GM12878 (cell line): Measurements from ENCODE around the gene ZIC1. TPM values are rescaled to one million over a fixed set of nuclear protein-coding genes. Genes with fewer than 3 reads are reported as not detected.

ENCODE experiments used
- ATAC-seq: fragments of 200-7000 bp; cut with Tn5 transposase; 3 replicates; pipeline ENCODE4 v1.9.1; 2020; ENCODE audit warnings: mild to moderate bottlenecking, moderate library complexity
- BruUV-seq: library from RNA; stranded (reverse); fragments of 400-500 nt; replicated peaks from 2 replicates; lab custom pipeline; 2021; lab: Mats Ljungman, UMichigan
- CTCF ChIA-PET: fragments of 300-600 bp; sonication (Branson Sonifier 250); formaldehyde crosslinking; extraction: SDS; loops from one replicate; lab custom pipeline; 2021; ENCODE audit warnings: inconsistent platforms; lab: Yijun Ruan, JAX
- POLR2A ChIA-PET: fragments of 350-600 bp; formaldehyde crosslinking; extraction: SDS; loops from one replicate; lab custom pipeline; 2021; ENCODE audit warnings: inconsistent platforms; lab: Charles Lee
- RAD21 ChIA-PET: fragments of 300-600 bp; sonication (Branson Sonifier 250); formaldehyde crosslinking; loops from one replicate; lab custom pipeline; 2023; ENCODE audit warnings: antibody characterized with exemption; ENCODE audit not compliant: unreplicated experiment; lab: Charles Lee
- SMC1A ChIA-PET: fragments of 300-600 bp; sonication (Branson Sonifier 250); formaldehyde crosslinking; loops from one replicate; lab custom pipeline; 2023; ENCODE audit not compliant: unreplicated experiment, uncharacterized antibody; lab: Charles Lee
- DNase-seq: peaks from one replicate; pipeline ENCODE4 v3.0.0-alpha.2; 2011; ENCODE audit warnings: low read depth, low spot score
- FAIRE-seq: peaks from 3 replicates; lab custom pipeline; 2011; peaks lifted over from hg19 to GRCh38; lab: Jason Lieb, UNC
- H2AFZ ChIP-seq: 2 replicates; pipeline ENCODE4 v1.6.0; 2011; ENCODE audit warnings: low read depth, low read length, control low read depth; ENCODE audit not compliant: control insufficient read depth
- H3K27ac ChIP-seq: 2 replicates; pipeline ENCODE4 v1.5.1; 2011; ENCODE audit warnings: control low read depth; ENCODE audit not compliant: control insufficient read depth, insufficient read depth
- H3K27me3 ChIP-seq, 2 experiments: replicated peaks in 1 of 2; 2 replicates each; pipeline versions ENCODE4 v1.6.0 to v1.6.1; 2011; ENCODE audit warnings: low read length in 1 of 2; ENCODE audit not compliant: control insufficient read depth in 2 of 2, insufficient read depth in 2 of 2
- H3K36me3 ChIP-seq, 2 experiments: 2 replicates each; pipeline ENCODE4 v1.5.1; 2011; ENCODE audit warnings: low read length in 1 of 2; ENCODE audit not compliant: control insufficient read depth in 2 of 2, insufficient read depth in 2 of 2
- H3K4me1 ChIP-seq: 2 replicates; pipeline ENCODE4 v1.6.1; 2011; ENCODE audit warnings: mild to moderate bottlenecking, low read length, moderate library complexity, mixed read lengths; ENCODE audit not compliant: control insufficient read depth, insufficient read depth
- H3K4me2 ChIP-seq: 2 replicates; pipeline ENCODE4 v1.6.0; 2011; ENCODE audit warnings: control low read depth; ENCODE audit not compliant: control insufficient read depth, insufficient read depth
- H3K4me3 ChIP-seq: fragments of 200-600 bp; sonication (generic); 2 replicates; pipeline ENCODE4 v1.5.1; 2016
- H3K79me2 ChIP-seq: 2 replicates; pipeline ENCODE4 v1.6.0; 2011; ENCODE audit warnings: low read length; ENCODE audit not compliant: control insufficient read depth, insufficient read depth
- H3K9ac ChIP-seq: 2 replicates; pipeline ENCODE4 v1.8.0; 2011; ENCODE audit warnings: low read length, control low read depth, mixed read lengths; ENCODE audit not compliant: control insufficient read depth, insufficient read depth
- H3K9me3 ChIP-seq: replicated peaks from 3 replicates; pipeline ENCODE4 v1.5.1; 2011; ENCODE audit warnings: mild to moderate bottlenecking, low read length; ENCODE audit not compliant: control insufficient read depth, insufficient read depth
- H4K20me1 ChIP-seq: 2 replicates; pipeline ENCODE4 v1.6.0; 2011; ENCODE audit not compliant: control insufficient read depth, insufficient read depth
- NFXL1 ChIP-seq: fragments of 450-650 bp; IDR thresholded peaks from 2 replicates; pipeline ENCODE4 v1.6.1; 2017; ENCODE audit warnings: antibody characterized with exemption, mild to moderate bottlenecking, borderline replicate concordance
- SMAD5 ChIP-seq: IDR thresholded peaks from 2 replicates; pipeline ENCODE4 v1.6.1; 2016; ENCODE audit warnings: antibody characterized with exemption, low read depth
- WGBS: methylation state at CpG from one replicate; pipeline ENCODE4 v1.1.6; 2016; ENCODE audit warnings: low lambda C conversion rate; ENCODE audit not compliant: insufficient replicate concordance, insufficient coverage; ENCODE audit errors: missing lambda C conversion rate; 5-methylcytosine and 5-hydroxymethylcytosine counted together
- in situ Hi-C: fragments of 300-500 bp; cut with MboI; formaldehyde crosslinking; loops from 9 replicates; pipeline ENCODE4 v1.14.3; 2018; ENCODE audit warnings: mixed read lengths
- intact Hi-C: fragments of 100-400 bp; cut with micrococcal nuclease; formaldehyde crosslinking; loops from one replicate; pipeline ENCODE4 v1.14.2; 2022; ENCODE audit not compliant: unreplicated experiment
- polyA plus RNA-seq, 11 experiments: library from polyadenylated mRNA; depleted of rRNA in 4 of 11; unstranded in 6 of 11; stranded (reverse) in 5 of 11; fragments of >200 nt; fragmentation: Nextera tagmentation in 4 of 11; fragmentation: Illumina TruSeq in 1 of 11; extraction: Ambion mirVana in 4 of 11; extraction: Trizol in 1 of 11; gene quantifications; 1 replicate in 1 of 11; 2 replicates in 10 of 11; pipeline versions ENCODE4 v1.2.1 to v1.2.3, GENCODE V29; 2011 to 2016; ENCODE audit warnings: inconsistent platforms in 2 of 11, missing spikeins in 2 of 11, low read depth in 1 of 11
- total RNA-seq, 4 experiments: library from RNA; depleted of rRNA in 3 of 4; stranded (reverse); fragments of >200 nt in 3 of 4; fragmentation: Illumina TruSeq in 1 of 4; extraction: Trizol in 1 of 4; gene quantifications; 2 replicates each; pipeline versions ENCODE4 v1.2.1 to v1.2.3, GENCODE V29; 2013 to 2021
- TF ChIP-seq, protein P1 (sequence below): fragments of 450-650 bp; IDR thresholded peaks from 2 replicates; pipeline ENCODE4 v1.6.1; 2018; ENCODE audit warnings: mild to moderate bottlenecking, low read depth, moderate library complexity; ENCODE audit not compliant: partially characterized antibody

Gene ZIC1
- total and polyA plus RNA-seq, 10 of the 15 experiments (the other 5 are each of a cell fraction or from before 2014, with no cell fraction given) = not detected

DNA sequence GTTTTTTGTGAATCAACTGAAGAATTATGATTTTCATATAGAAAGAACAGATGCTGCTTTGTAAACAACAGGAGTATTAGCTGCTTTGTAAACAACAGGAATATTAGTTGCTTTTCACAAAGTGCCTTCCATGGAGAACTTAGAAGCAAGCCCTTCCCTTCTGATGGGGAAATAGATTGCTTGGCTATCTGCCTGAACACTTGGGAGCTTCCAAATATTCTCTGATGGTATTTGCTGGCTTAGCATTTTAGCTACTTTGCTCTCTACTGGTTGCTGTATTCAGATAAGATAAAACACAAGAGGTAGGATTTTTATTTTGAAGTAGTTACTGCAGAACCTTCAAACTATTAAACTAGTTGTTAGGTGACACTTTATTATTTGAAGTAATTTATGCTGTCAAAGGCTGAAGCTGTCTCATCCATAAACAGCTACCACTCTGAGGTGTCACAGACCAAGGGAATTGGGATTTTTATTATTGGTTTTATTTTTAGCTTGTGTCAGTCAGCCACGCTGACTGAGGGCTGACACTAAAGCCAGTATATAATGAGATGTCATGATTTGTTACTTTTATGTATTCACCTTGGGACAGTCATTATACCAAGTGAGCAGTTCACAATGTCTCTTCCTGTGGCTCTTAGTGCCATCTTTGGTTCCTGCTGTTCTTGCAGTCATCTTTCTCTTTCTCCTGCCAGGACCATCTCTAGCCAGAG, 50.0 kb downstream of the ZIC1 start:
- no peak for ATAC-seq
- in situ Hi-C loops (no loop called here), intact Hi-C loops (no loop called here)
- WGBS = 0% methylated on average over 1 of the region's 1 CpG
- Histone ChIP-seq H3K4me3 (no peak overlapping the region), H3K4me1 (no peaks in the 10 kb centered on the region), H3K79me2 (no peaks in the 10 kb centered on the region), H3K27me3 (no peaks in the 10 kb centered on the region), H3K9ac (no peak overlapping the region), H3K27ac (no peak overlapping the region), H2AFZ (no peak overlapping the region), H3K9me3 (no peaks in the 10 kb centered on the region), H4K20me1 (no peaks in the 10 kb centered on the region), H3K36me3 (no peaks in the 10 kb centered on the region), H3K4me2 (no peak overlapping the region)
- FAIRE-seq = no peak
- ChIA-PET SMC1A (interaction anchor here (1.0 kb wide), 1 partner anchor 606 kb away, joined by 3 read pairs; no protein-coding TSS in a partner anchor), POLR2A (interaction anchor here (0.6 kb wide), 1 partner anchor 303 kb away, joined by 3 read pairs; no protein-coding TSS in a partner anchor), CTCF (no interaction called here), RAD21 (interaction anchor here (0.6 kb wide), 1 partner anchor 619 kb away, joined by 3 read pairs; no protein-coding TSS in a partner anchor)
- no TSS peak for BruUV-seq
- TF ChIP-seq, protein P1, sequence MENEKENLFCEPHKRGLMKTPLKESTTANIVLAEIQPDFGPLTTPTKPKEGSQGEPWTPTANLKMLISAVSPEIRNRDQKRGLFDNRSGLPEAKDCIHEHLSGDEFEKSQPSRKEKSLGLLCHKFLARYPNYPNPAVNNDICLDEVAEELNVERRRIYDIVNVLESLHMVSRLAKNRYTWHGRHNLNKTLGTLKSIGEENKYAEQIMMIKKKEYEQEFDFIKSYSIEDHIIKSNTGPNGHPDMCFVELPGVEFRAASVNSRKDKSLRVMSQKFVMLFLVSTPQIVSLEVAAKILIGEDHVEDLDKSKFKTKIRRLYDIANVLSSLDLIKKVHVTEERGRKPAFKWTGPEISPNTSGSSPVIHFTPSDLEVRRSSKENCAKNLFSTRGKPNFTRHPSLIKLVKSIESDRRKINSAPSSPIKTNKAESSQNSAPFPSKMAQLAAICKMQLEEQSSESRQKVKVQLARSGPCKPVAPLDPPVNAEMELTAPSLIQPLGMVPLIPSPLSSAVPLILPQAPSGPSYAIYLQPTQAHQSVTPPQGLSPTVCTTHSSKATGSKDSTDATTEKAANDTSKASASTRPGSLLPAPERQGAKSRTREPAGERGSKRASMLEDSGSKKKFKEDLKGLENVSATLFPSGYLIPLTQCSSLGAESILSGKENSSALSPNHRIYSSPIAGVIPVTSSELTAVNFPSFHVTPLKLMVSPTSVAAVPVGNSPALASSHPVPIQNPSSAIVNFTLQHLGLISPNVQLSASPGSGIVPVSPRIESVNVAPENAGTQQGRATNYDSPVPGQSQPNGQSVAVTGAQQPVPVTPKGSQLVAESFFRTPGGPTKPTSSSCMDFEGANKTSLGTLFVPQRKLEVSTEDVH = no peak
- no peak for TF ChIP-seq NFXL1
- no peak for TF ChIP-seq SMAD5
- no peak for DNase-seq
